Measurements from ENCODE around the gene CCND2. TPM values are rescaled to one million over a fixed set of nuclear protein-coding genes. Genes with fewer than 3 reads are reported as not detected.

Gene CCND2
- total and polyA plus RNA-seq, 9 of the 15 experiments (the other 6 are each of a cell fraction or from before 2014, with no cell fraction given) = 13.6 to 99.3 (median 39.6) TPM

GRCh38 chr12:4276524-4277204, 3.1 kb downstream of the CCND2 start (continued):
- TF ChIP-seq NFIC (IDR thresholded peaks at IDR 0.05) (peak; percentile 90), NCOR1 (IDR thresholded peaks at IDR 0.05) (0 out of 2 replicates have a peak, but pooled peaks have one; percentile 16), CTCFL (IDR thresholded peaks at IDR 0.05; ENCODE audit: borderline replicate concordance, insufficient read depth, low read depth, low read length, poor library complexity, severe bottlenecking) (peak; percentile 16), ATF3 (IDR thresholded peaks at IDR 0.05) (peak; percentile 51), ATF3 (CRISPR knock-in tag; conservative IDR thresholded peaks at IDR 0.05) (no peak), VEZF1 (CRISPR knock-in tag; IDR thresholded peaks at IDR 0.05) (peak; percentile 36), ID3 (CRISPR knock-in tag; IDR thresholded peaks at IDR 0.05) (no peak), ID3 (tag; IDR thresholded peaks at IDR 0.05) (no peak), DDX20 (tag; IDR thresholded peaks at IDR 0.05; ENCODE audit: low read depth) (no peak)

Measured in K562 (cell line).